HG02759 (cell line): Measurements from ENCODE around the gene C1orf94.

Source experiments
- ATAC-seq: cut with Tn5 transposase; IDR thresholded peaks from one replicate; pipeline ENCODE4 v1.9.1; 2021; ENCODE audit warnings: mild to moderate bottlenecking, moderate library complexity; ENCODE audit not compliant: unreplicated experiment

Gene C1orf94

GRCh38 chr1:34176830-34177603, at the start of gene C1orf94:
Gene C1orf94 (plus strand): TSS chr1:34176907. CDS start chr1:34177790, 883 bp downstream.
- ATAC-seq, result no peak

GRCh38 chr1:34127006-34128000, 49.4 kb upstream of the C1orf94 start:
- no peak for ATAC-seq

- ATAC-seq, result no peak
These were observed 48.4 kb upstream of the C1orf94 start for GRCh38 chr1:34128186-34128889.

GRCh38 chr1:34129630-34130029, 47.1 kb upstream of the C1orf94 start:
- ATAC-seq, result no peak

- ATAC-seq, result no peak
These were observed 46.4 kb upstream of the C1orf94 start for GRCh38 chr1:34130306-34130705.

- ATAC-seq, result no peak
These were observed 45.1 kb upstream of the C1orf94 start for GRCh38 chr1:34131396-34132160.

GRCh38 chr1:34132161-34132420, 44.6 kb upstream of the C1orf94 start:
- no peak for ATAC-seq

GRCh38 chr1:34137411-34137810, 39.3 kb upstream of the C1orf94 start:
- no peak for ATAC-seq

- no peak for ATAC-seq
These were observed 36.6 kb upstream of the C1orf94 start for GRCh38 chr1:34140011-34140676.

- ATAC-seq, result no peak
These were observed 32.7 kb upstream of the C1orf94 start for GRCh38 chr1:34143975-34144374.

- no peak for ATAC-seq
These were observed 31.9 kb upstream of the C1orf94 start for GRCh38 chr1:34144766-34145165.

GRCh38 chr1:34147301-34147700, 29.4 kb upstream of the C1orf94 start:
- ATAC-seq, result no peak

- no peak for ATAC-seq
These were observed 27.2 kb upstream of the C1orf94 start for GRCh38 chr1:34149501-34149900.

- no peak for ATAC-seq
These were observed 23.5 kb upstream of the C1orf94 start for GRCh38 chr1:34153246-34153645.

GRCh38 chr1:34155860-34156259, 20.8 kb upstream of the C1orf94 start:
- no peak for ATAC-seq

GRCh38 chr1:34156739-34157138, 20.0 kb upstream of the C1orf94 start:
- ATAC-seq, result no peak

- ATAC-seq, result peak; percentile 74
These were observed 13.6 kb upstream of the C1orf94 start for GRCh38 chr1:34162852-34163766.

- no peak for ATAC-seq
These were observed 12.6 kb upstream of the C1orf94 start for GRCh38 chr1:34163792-34164731.
